IPS DF 4.7 (cell line): ENCODE data around the gene TMEM9B.
A peak's percentile ranks its signal among the peaks of the same experiment; 100 is the strongest.

Experiments used
- DNase-seq: peaks from one replicate; pipeline ENCODE4 v3.0.0-alpha.2; 2013; ENCODE audit warnings: low spot score; ENCODE audit errors: extremely low read depth

TMEM9B gene

DNA sequence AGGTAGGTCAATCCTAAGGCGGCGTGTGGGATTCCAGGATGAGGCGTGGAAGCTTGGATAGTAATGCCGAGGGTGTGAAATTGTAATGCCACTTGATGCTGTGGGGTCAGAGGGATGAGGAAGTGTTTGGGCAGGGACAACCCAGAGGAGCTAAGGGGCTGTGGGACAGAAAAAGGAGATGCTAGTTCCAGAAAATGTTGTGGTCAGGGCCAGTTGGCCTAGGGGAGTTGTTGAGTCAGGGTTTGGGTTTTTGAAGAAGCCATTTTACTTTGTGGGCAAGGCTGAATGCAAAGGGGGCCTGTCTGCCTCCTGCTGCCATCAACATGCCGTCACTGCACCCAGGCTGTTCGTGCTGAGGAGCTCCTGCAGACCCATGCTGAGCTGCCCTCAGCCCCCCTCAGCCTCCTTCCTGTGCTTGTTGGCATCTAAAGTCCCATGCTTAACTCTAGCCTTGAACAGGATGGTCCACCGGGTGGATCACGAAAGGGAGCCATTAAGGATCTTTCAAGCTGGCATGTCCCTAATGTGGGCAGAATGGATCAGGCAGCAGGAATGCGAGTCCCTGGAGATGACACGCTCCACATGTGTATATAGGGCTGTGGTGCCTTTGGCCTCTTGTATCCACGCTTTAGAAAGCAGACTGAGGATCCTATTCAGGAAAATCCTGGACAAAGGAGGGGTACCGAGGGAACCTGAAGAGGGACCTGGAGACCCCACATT, 33.6 kb downstream of the TMEM9B start:
- no peak for DNase-seq

DNA sequence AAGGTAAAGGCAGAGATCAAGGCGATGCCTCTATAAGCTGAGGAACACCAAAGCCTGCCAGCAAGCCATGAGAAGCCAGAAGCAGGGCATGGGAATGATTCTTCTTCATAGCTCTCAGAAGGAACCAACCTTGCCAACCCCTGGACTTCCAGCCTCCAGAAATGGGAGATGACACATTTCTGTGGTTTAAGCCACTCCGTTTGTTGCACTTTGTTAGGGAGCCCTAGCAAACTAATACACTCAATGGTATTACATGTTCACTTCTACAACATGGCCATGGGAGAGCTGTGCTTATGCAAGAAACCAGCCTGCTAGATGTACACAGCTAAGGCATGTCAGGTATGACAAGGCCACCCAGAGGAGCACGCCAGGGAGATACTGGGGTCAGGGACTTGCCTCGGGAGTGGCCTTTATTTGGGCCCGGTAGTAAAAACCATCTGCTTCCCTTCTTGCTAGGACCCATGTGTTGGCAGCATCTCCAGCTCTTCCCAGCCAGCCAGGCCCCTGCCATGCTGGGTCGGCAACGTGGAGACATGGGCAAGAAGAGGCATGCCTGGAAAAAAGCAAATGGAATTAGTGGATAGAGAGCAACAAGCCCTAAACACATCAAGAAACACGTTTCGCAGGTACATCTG, 35.1 kb downstream of the TMEM9B start:
- no peak for DNase-seq

DNA sequence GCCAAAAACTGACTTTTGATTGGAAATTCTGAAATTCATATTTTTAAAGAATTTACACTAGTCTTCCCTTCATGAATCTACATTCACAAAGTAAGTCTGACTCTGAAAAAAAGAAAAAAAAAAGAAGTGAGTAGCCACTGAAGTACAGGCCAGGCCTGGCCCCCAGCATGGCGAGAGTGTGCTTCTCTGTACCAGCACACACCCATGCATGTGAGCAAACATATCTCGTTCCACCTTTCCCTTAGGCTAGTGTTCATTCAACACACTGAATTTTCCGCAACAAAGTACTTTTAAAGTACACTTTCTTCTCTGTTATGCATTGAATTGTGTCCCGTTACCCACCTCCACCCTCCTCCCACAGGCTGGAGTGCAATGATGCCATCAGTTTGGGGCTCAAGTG, 36.0 kb downstream of the TMEM9B start:
- DNase-seq: no peak

DNA sequence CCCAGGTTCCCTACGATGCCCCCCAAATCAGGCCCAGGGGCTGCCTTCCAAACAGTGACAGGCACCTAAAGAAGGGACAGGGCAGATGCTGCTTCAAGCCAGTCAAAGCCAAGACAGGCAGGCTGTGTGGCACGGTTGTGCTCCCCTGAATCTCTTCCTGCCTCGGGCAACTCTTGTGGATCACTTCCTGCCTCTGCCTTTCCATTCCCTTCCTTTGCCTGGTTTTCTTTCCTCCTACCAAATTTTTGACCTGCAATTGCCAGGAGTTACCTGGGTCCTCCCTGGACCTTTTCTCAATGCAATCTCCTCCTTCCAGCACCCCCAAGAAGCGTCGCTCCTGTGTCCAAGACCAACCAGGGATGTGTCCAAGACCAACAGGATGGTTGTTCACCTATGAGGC, 37.0 kb downstream of the TMEM9B start:
- DNase-seq: no peak

DNA sequence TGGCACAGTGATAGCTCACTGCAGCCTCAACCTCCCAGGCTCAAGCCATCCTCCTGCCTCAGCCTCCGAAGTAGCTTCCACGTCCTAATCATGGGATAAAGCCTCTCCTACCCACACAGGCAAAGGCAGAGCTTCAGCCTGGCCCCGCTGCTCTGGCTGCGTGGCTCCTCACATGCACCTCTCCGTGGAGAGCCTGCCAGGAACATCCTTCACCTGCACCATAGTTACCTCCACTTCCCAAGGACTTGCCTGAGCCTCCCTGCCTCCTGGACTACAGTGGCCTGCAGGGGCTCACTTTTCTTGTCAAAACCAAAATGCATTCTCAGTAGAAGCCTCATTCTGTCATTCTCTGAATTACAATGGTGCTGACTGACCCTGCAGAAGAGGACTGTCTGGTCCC, 38.0 kb downstream of the TMEM9B start:
- no peak for DNase-seq

DNA sequence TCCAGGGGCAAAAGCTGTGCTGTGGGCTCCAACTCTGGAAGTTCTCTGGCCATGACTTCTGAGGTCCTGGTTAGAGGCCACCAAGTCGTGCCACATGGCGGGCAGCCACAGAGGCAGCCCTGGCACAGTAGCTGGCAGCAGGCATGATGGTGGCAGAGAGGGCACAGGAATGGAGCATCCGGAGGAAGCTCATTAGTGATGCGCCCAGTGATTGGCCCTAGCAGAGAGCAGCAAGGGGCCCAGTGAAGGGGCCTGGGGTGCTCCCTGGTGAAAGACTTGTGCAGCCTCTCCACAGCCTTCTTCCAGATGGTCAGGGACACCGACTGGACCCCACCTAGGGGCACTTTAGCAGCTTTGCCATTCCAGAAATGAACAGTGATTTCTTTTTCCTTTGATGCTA, 38.5 kb downstream of the TMEM9B start:
- DNase-seq: no peak

DNA sequence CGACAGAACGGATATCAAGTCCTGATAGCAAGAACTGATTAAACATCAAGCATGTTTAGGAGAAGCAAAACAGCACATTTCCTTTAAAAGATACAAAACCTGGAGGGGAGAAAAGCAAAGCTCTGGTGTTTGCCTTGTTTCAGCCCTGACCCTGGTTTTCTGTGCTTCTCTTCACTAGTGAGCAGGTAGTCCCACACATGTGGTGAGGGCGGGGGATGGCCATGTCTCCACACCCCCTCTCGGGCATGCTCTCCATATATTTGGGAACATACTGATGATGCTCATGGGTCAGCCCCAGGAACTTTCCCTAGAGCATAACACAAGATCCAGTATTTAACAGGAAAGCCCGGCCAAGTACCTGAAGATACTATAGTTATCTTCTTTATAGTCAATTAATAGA, 41.6 kb downstream of the TMEM9B start:
- no peak for DNase-seq

DNA sequence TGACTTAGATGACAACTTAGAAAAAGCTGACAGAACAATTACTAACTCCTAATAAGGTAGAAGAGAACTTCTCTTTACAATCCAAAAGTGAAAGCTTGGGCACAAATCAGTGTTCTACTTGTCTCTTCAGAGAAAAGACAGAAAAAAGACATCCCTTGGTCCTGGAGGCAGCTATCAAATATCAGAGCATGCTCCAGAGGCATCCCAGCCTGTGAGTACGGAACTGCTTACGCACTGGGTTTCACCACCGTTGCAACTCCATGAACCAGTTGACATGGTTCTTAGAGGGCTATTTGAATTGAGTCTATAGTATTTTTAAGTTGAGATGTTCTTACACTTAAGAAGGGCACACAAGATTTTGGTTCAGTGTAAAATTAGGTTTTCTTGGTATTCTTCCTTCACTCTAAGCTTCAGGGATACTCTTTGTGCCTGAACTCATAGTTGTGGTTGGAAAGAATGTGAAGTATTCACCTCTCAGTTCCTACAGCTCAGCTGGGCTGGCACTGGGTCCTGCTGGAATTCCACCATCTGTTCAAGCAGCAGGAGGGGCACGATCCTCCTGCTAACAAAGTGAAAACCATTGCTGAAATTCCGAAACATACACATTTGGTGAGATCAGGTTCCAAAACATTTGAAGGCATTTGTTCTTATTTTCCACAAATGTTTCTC, 47.0 kb downstream of the TMEM9B start:
- DNase-seq: no peak

DNA sequence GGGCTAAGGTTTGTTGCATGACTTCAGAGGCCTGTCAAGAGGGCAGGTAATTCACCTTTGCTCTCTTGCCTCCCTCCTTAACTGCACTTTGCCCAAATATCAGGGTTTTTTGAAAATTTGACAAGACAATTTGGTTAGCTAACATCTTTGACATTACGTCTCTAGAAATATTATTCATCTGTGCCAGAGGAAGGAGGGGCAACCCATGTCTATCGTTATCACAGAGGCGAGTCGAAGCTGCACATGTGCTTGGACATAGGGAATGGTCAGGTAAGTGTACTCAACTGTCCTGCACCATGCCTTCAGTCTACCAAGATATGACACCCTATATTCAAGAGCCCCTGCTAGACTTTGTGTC, 49.6 kb downstream of the TMEM9B start:
- no peak for DNase-seq

DNA sequence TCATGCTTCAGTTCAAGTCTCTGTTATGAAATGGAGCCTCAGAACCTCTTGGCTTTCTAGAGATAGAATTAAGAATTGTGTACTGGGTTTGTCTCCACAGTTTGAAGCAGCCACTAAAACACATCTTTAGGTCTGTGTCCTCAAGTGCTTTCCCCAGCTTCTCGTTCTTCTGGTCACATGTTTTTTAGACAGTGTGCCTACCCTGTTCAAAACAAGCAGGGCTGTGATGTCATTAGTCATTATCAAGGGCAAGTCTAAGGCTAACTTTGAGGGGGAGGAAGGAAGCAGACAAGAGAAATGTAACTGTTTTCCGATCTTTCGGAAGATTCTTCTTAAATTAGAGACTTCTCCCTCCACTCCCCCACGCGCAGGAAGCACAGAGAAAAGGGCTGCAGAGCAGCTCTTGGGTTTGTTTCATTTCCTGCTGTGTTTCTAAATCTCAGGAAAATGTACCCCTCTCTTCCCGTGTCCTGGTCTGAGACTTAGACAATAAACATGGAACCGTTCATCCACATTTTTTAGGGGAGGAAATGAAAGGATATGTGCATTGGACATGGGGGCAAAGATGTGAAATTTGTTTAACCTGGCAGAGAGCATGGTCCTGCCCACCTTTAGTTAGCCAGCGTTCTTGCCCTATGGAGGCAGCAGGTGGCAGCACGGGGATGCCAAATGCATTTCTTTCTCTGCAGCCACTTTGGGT, 50.1 kb downstream of the TMEM9B start:
- no peak for DNase-seq

DNA sequence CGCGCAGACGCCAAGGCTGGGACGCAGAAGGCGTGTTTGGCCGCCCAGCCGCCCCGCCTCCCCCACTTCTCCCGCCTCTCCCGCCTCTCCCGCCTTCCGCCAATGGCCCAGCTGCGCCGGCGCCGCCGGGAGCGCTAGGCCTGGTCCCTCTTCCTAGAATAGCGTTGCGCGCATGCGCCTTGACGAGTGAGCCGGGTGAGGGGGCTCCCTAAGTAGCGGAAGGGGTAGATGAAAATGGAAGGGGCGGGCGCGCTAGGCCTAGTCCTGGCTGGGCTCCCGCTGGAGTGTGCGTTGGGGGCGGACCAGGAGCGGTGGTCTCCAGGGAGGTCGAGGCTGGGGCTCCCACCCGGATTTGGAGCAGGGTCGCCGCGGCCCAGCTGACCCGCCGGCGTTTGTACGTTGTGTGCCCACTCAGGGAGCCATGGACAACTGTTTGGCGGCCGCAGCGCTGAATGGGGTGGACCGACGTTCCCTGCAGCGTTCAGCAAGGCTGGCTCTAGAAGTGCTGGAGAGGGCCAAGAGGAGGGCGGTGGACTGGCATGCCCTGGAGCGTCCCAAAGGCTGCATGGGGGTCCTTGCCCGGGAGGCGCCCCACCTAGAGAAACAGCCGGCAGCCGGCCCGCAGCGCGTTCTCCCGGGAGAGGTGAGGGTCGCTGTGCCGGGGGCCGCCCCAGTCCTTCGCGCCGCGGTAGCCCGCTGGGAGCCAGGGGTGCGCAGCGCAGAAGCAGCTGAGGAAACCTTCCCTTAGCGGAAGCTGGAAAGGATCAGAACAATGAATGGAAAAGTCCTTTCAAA, 53.0 kb downstream of the TMEM9B start, which contains the start of gene AKIP1:
Gene AKIP1, plus strand, starts transcription at position 161 of the 795 bp plus-strand sequence. Its CDS starts 261 bp downstream, at position 422.
- DNase-seq: peak; percentile 88

DNA sequence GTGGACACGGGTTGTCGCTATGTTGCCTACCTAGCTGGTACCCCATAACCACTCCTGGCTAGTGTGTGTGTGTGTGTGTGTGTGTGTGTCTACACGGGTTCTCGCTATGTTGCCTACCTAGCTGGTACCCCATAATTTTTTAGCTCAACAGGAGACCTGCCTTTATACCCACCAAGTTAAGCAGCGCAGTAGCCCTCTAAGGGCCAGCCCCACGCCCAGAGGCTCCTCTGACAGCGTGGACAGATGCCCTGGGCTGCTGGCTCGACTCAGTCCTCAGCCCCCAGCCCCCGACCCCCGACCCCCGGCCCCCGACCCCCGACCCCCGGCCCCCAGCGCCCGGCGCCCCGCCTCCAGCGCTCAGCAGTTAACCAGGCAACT, 53.6 kb downstream of the TMEM9B start:
- DNase-seq: no peak

DNA sequence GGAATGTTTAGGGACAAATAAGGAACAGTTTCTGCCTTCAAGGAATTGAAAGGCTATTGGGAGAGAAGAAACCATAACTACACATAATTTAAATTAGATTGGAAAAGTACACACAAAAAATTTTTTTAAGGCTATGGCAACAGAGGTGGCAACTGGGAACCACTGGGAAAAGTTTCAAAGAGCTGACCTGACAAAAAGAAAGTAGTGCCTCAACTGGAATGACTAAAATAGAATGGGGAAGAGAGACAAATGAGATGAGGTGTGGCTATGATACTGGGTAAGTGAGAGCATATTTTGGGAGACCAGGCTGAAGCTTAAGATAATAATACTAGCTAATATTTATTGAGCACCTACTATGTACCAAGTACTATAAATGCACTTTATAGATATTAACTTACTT, 56.1 kb downstream of the TMEM9B start:
- no peak for DNase-seq

DNA sequence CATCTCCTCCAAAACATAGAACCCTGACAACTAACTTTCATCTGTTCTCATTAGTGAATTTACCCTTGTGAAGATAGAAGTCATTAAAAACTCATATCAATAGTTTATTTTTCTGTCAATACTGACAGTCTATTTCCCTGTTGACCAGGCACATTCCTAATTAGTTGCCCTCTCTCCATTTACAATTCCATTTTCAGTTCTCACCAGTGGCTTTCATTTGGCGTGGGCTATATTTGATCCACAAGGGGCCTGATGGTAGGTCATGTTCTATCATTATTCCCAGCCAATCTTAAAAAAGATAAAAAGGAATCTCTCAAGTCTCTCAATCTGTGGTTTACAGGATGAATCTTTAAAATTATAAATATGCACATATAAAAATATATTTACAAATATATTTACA, 57.1 kb downstream of the TMEM9B start:
- DNase-seq: no peak

DNA sequence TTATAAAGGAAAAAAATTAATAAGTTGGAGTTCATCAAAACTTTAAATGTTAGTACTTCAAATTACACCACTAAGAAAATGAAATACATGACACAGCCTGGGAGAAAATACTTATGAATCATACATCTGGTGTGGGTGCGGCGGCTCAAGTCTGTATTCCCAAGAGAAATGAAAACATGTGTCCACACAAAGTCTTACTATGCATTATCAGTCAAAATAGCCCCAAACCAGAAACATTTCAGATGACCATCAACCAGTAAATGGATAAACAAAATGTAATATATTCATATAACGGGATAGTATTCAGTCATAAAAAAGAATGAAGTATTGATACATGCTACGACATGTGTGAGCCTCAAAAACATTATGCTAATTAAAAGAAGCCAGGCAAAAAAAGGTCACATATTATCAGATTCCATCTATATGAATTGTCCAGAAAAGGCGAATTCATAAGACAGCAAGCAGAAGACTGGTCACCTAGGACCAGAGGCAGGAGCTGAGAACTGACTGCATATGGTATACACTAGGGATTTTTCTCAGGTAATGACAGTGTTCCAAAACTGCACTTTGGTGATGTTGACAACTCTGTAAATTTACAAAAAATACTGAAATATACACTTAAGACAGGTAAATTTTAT, 58.6 kb downstream of the TMEM9B start:
- no peak for DNase-seq

DNA sequence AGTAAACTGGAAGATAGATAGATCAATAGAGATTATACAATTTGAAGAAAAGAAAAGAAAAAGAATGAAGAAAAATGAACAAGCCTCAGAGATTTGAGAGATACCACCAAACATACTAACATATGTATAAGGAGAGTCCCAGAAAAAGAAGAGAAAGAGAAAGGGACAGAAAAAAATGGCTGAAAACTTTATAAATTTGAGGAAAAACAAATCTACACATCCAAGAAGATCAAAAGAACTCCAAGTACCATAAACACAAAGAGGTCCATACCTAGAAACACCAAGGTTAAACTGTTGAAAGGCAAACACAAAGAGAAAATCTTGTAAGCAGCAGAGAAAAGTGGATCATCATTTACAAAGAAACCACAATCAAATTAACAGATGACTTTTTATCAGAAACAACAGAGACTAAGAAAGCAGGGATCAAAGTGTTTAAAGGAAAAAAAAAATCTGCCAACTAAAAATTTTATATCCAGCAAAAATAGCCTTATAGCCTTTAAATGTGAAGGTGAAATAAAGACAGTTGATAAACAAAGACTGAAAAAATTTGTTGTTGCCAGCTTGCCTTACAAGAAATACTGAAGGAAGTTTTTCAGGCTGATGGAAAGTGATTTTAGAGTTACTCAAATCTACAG, 65.0 kb downstream of the TMEM9B start:
- DNase-seq: no peak
